ENCODE results near the gene MINDY2. TPM values are rescaled to one million over a fixed set of nuclear protein-coding genes. Genes with fewer than 3 reads are reported as not detected.

Gene MINDY2
- polyA plus RNA-seq, 3 donors: 3.4 to 10.9 (median 3.4) TPM

DNA sequence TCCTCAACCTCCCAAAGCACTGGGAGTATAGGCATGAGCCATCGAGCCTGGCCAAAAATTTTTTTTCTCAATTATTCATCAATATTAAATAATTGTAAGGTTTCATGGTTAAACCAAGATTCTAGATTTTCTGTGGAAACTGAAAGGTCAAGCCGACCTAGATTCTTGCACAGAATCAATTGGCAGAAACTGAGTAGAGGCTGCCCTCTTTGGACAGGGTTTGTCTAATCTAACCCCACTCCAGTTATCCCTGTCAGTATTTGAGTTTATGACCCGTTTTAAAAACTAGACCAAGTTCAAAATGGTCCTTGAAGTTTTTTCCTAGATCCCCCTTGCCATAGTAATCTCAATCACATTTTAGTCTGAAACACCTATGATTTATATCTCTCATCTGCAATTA, 13.0 kb upstream of the MINDY2 start:
- WGBS (ENCODE audit: insufficient coverage): no CpG with 5 or more reads among the region's 3 CpGs
- no peak overlapping the region for H3K4me3 Mint-ChIP-seq
- peaks cover 8% of the 10 kb centered on the region for H3K4me1 Mint-ChIP-seq
- Histone ChIP-seq H3K27ac (ENCODE audit: low read depth in 1 of 2, low read length in 2 of 2) (no peak overlapping the region), H3K27me3 (ENCODE audit: control insufficient read depth in 2 of 2, insufficient read depth in 2 of 2, low read length in 2 of 2) (no peaks in the 10 kb centered on the region), H3K36me3 (replicated peaks in 1 of 2; ENCODE audit: control insufficient read depth in 1 of 2, insufficient read depth in 2 of 2, low read length in 2 of 2) (no peaks in the 10 kb centered on the region), H3K9me3 (replicated peaks in 1 of 2; ENCODE audit: control insufficient read depth in 1 of 2, insufficient read depth in 1 of 2, low read length in 2 of 2) (no peaks in the 10 kb centered on the region), H4K20me1 (ENCODE audit: insufficient read depth, low read length) (no peaks in the 10 kb centered on the region), H3K9ac (ENCODE audit: insufficient read depth, low read length, poor library complexity, severe bottlenecking) (no peak overlapping the region), H3K4me1 (ENCODE audit: control insufficient read depth in 1 of 2, insufficient read depth in 2 of 2, low read length in 2 of 2) (no peaks in the 10 kb centered on the region), H2AFZ (ENCODE audit: insufficient read depth, low read depth, low read length, poor library complexity, severe bottlenecking) (no peak overlapping the region), H3K4me2 (replicated peaks; ENCODE audit: extremely low read depth, low read length, poor library complexity, severe bottlenecking) (no peak overlapping the region), H3K4me3 (replicated peaks in 1 of 3; ENCODE audit: low read depth in 2 of 3, low read length in 3 of 3) (no peak overlapping the region), H3K79me2 (ENCODE audit: insufficient read depth, low read length) (no peaks in the 10 kb centered on the region)
- no peak overlapping the region for H3K27ac Mint-ChIP-seq
- TF ChIP-seq, protein P1, sequence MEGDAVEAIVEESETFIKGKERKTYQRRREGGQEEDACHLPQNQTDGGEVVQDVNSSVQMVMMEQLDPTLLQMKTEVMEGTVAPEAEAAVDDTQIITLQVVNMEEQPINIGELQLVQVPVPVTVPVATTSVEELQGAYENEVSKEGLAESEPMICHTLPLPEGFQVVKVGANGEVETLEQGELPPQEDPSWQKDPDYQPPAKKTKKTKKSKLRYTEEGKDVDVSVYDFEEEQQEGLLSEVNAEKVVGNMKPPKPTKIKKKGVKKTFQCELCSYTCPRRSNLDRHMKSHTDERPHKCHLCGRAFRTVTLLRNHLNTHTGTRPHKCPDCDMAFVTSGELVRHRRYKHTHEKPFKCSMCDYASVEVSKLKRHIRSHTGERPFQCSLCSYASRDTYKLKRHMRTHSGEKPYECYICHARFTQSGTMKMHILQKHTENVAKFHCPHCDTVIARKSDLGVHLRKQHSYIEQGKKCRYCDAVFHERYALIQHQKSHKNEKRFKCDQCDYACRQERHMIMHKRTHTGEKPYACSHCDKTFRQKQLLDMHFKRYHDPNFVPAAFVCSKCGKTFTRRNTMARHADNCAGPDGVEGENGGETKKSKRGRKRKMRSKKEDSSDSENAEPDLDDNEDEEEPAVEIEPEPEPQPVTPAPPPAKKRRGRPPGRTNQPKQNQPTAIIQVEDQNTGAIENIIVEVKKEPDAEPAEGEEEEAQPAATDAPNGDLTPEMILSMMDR (IDR thresholded peaks at IDR 0.05): no peak
- H3K9me3 Mint-ChIP-seq: no peaks in the 10 kb centered on the region
- intact Hi-C loops (cut with micrococcal nuclease): loop anchor here in 1 of 2 donors (10.0 kb wide), 1 partner anchor 177 kb away; the partner anchor contains the start of gene SLTM
- peaks cover 0 to 5% (median 2%) of the 10 kb centered on the region in 3 donors for H3K27me3 Mint-ChIP-seq (ENCODE audit: low read depth in 3 of 3)
- H3K36me3 Mint-ChIP-seq: no peaks in the 10 kb centered on the region
- no peak for DNase-seq

DNA sequence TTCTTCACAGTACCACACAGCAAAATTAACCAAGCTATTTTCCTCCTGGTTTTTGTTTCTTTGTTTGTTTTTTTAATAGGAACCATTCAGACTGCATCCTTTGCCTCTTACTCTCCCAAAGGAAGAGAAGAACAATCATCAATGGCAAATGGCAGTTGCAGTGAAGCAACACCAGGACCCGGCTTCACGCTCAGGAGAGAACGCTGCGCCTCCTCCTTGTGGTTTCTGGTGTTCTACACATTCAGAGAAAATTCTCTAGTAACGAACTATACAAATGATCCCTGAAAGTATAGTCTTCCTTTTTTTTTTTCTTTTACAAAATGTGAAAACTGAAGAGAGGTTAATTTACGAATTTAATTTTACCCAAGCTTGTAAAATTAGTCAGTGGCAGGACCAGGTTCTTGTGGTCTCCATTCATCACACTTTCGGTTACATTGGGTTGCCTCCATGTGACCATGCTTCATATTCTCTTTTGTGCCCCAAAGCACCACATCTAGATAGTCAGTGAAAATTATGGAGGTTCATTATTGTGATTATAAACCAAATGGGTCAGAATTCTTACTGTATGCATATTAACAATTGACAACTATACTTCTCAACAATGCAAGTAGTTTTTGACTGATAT, 10.6 kb upstream of the MINDY2 start:
- Mint-ChIP-seq H3K27me3 (ENCODE audit: low read depth in 3 of 3) (peaks cover 0 to 5% (median 2%) of the 10 kb centered on the region in 3 donors), H3K4me3 (no peak overlapping the region), H3K36me3 (no peaks in the 10 kb centered on the region), H3K4me1 (peaks cover 6% of the 10 kb centered on the region), H3K9me3 (peaks cover 0 to 15% (median 10%) of the 10 kb centered on the region in 7 donors), H3K27ac (no peak overlapping the region)
- WGBS (ENCODE audit: insufficient coverage): no CpG with 5 or more reads among the region's 7 CpGs
- H3K9me3 ChIP-seq (replicated peaks in 1 of 2; ENCODE audit: control insufficient read depth in 1 of 2, insufficient read depth in 1 of 2, low read length in 2 of 2): peaks cover 0 to 10% of the 10 kb centered on the region in 2 donors
- TF ChIP-seq, protein P1 (IDR thresholded peaks at IDR 0.05): no peak
- H3K27ac ChIP-seq (ENCODE audit: low read depth in 1 of 2, low read length in 2 of 2): no peak overlapping the region
- H3K27me3 ChIP-seq (ENCODE audit: control insufficient read depth in 2 of 2, insufficient read depth in 2 of 2, low read length in 2 of 2): no peaks in the 10 kb centered on the region
- H3K4me2 ChIP-seq (replicated peaks; ENCODE audit: extremely low read depth, low read length, poor library complexity, severe bottlenecking): no peak overlapping the region
- no peaks in the 10 kb centered on the region for H4K20me1 ChIP-seq (ENCODE audit: insufficient read depth, low read length)
- H3K4me3 ChIP-seq (replicated peaks in 1 of 3; ENCODE audit: low read depth in 2 of 3, low read length in 3 of 3): no peak overlapping the region
- no peaks in the 10 kb centered on the region for H3K36me3 ChIP-seq (replicated peaks in 1 of 2; ENCODE audit: control insufficient read depth in 1 of 2, insufficient read depth in 2 of 2, low read length in 2 of 2)
- H3K9ac ChIP-seq (ENCODE audit: insufficient read depth, low read length, poor library complexity, severe bottlenecking): no peak overlapping the region
- peak overlapping the region; percentile 21 for H2AFZ ChIP-seq (ENCODE audit: insufficient read depth, low read depth, low read length, poor library complexity, severe bottlenecking)
- DNase-seq: no peak
- intact Hi-C loops (cut with micrococcal nuclease): no loop called here
- no peaks in the 10 kb centered on the region for H3K79me2 ChIP-seq (ENCODE audit: insufficient read depth, low read length)
- H3K4me1 ChIP-seq (ENCODE audit: control insufficient read depth in 1 of 2, insufficient read depth in 2 of 2, low read length in 2 of 2): no peaks in the 10 kb centered on the region

All from CD14-positive monocyte (primary cell).